Measurements from ENCODE around the gene PARP6. TPM values are rescaled to one million over a fixed set of nuclear protein-coding genes. Genes with fewer than 3 reads are reported as not detected.

The PARP6 gene
- total and polyA plus RNA-seq, 2 experiments from 2014 or later, result 29.7 to 36.0 TPM

DNA sequence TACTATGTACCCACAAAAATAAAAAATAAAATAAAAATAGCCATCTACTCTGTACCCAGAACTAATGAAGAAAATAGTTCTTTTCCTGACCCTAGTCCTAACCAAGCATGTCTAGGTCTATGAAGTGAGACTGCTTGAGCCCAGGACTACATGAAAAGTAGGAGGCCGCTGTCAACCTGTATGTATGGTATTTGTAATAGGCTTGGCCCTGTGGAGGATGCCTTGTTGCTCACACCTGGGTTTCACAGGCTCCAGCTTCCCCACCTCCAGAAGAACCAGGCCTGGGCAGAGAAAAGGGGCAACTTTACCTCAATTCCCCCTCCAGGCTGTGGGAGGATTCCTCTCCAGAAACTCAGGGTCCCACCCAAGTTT is 34.5 kb downstream of the PARP6 start:
- H3K4me2 ChIP-seq (ENCODE audit: unreplicated experiment), result peak overlapping the region; percentile 68
- 93 to 95% methylated on average over 1 of the region's 1 CpG for WGBS, 2 experiments (ENCODE audit: low coverage in 1 of 2, low lambda C conversion rate in 2 of 2, missing lambda C conversion rate in 2 of 2)
- no peak overlapping the region for H3K4me3 ChIP-seq
- H4K20me1 ChIP-seq (ENCODE audit: insufficient read depth), result no peaks in the 10 kb centered on the region
- in situ Hi-C loops (cut with MboI), result no loop called here
- H3K9me2 ChIP-seq (ENCODE audit: insufficient read depth), result no peaks in the 10 kb centered on the region
- H2AFZ ChIP-seq, result peak overlapping the region; percentile 66
- DNase-seq, result peak; percentile 28
- H3K9me3 ChIP-seq (ENCODE audit: low read depth), result no peaks in the 10 kb centered on the region
- H3K27ac ChIP-seq, result peak overlapping the region; percentile 97
- no peaks in the 10 kb centered on the region for H3K27me3 ChIP-seq (replicated peaks; ENCODE audit: insufficient read depth)
- peak overlapping the region; percentile 86 for H3K9ac ChIP-seq
- peaks cover 27% of the 10 kb centered on the region for H3K4me1 ChIP-seq (ENCODE audit: insufficient read depth)
- peaks cover 15% of the 10 kb centered on the region for H3K79me2 ChIP-seq (ENCODE audit: insufficient read depth)
- no peak for TF ChIP-seq EZH2 (IDR thresholded peaks at IDR 0.05; ENCODE audit: insufficient read depth, poor library complexity, severe bottlenecking)
- no peak for TF ChIP-seq EZH2phosphoT487 (IDR thresholded peaks at IDR 0.05; ENCODE audit: insufficient read depth, low read depth)
- peaks cover 8% of the 10 kb centered on the region; the same call in 1 of the 2 replicates for H3K36me3 ChIP-seq (ENCODE audit: low read depth)
- H3F3A ChIP-seq (ENCODE audit: insufficient read depth), result peaks cover 24% of the 10 kb centered on the region

DNA sequence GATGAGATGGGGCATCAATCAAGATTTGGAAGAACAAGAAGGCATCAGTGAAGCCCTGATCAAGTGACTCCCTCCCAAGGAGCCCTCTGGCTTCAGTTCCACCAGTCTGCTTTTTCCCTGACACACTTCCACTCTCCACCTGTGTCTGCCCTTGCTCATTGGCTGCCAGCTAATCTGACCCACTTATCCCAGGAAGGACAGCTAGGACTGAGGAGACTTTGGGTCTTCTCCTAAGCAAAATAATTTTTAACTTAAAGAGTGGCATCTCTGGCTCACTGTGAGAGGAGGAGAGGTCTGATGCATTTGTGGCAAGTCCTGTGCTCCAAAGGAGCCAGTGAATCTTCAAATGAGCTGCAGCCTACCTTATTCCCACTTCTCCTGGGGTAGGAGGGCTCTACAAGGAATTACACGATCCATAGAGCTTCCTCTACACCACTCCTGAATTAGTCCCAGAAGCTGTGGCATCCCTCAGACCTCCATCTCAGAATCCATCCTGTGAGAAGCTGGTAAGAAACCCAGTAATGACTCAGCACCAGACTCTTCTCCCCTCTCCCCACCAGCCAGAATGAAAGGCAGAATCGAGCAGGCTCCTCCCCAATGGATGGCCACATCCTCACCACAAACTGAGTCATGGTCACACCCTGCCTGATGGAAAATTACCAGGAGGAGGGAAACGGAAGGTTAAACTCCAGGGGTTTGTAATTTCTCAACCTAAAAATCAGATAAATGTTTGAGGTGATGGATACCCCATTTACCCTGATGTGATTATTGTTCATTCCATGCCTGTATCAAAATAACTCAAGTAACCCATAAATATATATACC is 35.1 kb downstream of the PARP6 start:
- Histone ChIP-seq H3K27me3 (replicated peaks; ENCODE audit: insufficient read depth) (no peaks in the 10 kb centered on the region), H2AFZ (peak overlapping the region; percentile 66), H3K36me3 (ENCODE audit: low read depth) (peaks cover 8% of the 10 kb centered on the region; the same call in 1 of the 2 replicates), H3K27ac (peak overlapping the region; percentile 97), H3K79me2 (ENCODE audit: insufficient read depth) (peaks cover 18% of the 10 kb centered on the region), H4K20me1 (ENCODE audit: insufficient read depth) (no peaks in the 10 kb centered on the region), H3K4me2 (ENCODE audit: unreplicated experiment) (peak overlapping the region; percentile 97), H3K9me2 (ENCODE audit: insufficient read depth) (no peaks in the 10 kb centered on the region), H3F3A (ENCODE audit: insufficient read depth) (peaks cover 30% of the 10 kb centered on the region), H3K9me3 (ENCODE audit: low read depth) (no peaks in the 10 kb centered on the region), H3K4me1 (ENCODE audit: insufficient read depth) (peaks cover 33% of the 10 kb centered on the region), H3K4me3 (peak overlapping the region; percentile 68), H3K9ac (peak overlapping the region; percentile 86)
- WGBS, 2 experiments (ENCODE audit: low coverage in 1 of 2, low lambda C conversion rate in 2 of 2, missing lambda C conversion rate in 2 of 2), result 0 to 3% methylated on average over 3 of the region's 3 CpGs
- peak; percentile 98 for DNase-seq
- no peak for TF ChIP-seq EZH2 (IDR thresholded peaks at IDR 0.05; ENCODE audit: insufficient read depth, poor library complexity, severe bottlenecking)
- no peak for TF ChIP-seq EZH2phosphoT487 (IDR thresholded peaks at IDR 0.05; ENCODE audit: insufficient read depth, low read depth)
- in situ Hi-C loops (cut with MboI), result no loop called here

DNA sequence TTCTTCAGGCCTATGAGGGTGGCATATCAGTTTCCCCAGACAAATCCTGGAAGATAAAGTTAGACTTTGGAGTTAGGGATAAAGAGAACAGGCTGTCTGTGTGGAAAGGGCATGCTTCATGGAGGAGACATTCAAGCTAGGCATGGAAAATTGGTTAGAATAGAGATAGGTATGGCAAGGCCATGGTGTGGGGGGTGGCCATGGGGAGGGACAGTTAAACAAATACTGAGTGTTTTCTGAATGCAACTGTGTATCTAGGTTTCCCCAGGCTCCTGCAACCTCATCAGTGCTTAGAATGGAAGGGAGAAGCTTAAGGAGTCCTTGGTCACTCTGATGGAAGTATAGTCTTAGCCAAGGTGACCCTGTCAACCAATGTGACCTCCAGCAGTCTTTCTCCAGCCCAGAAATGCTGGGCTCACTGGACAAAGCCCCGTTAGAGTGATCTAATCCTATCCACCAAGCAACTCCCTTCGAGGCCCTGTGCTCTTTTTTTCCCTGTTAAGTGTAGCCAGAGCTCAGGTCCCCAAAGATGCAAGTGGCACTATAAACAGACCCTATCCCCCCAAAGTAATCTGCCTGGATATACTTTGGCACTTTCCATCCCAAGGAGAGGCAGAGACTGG is 35.9 kb downstream of the PARP6 start:
- Histone ChIP-seq H3K9ac (peak overlapping the region; percentile 86), H3K9me2 (ENCODE audit: insufficient read depth) (no peaks in the 10 kb centered on the region), H3K27me3 (replicated peaks; ENCODE audit: insufficient read depth) (no peaks in the 10 kb centered on the region), H3K36me3 (ENCODE audit: low read depth) (peaks cover 8% of the 10 kb centered on the region; the same call in 1 of the 2 replicates), H3F3A (ENCODE audit: insufficient read depth) (peaks cover 38% of the 10 kb centered on the region), H4K20me1 (ENCODE audit: insufficient read depth) (no peaks in the 10 kb centered on the region), H3K27ac (peak overlapping the region; percentile 97), H3K4me2 (ENCODE audit: unreplicated experiment) (peak overlapping the region; percentile 97), H3K79me2 (ENCODE audit: insufficient read depth) (peaks cover 18% of the 10 kb centered on the region), H3K4me3 (peak overlapping the region; percentile 68), H2AFZ (no peak overlapping the region), H3K9me3 (ENCODE audit: low read depth) (no peaks in the 10 kb centered on the region), H3K4me1 (ENCODE audit: insufficient read depth) (peaks cover 37% of the 10 kb centered on the region)
- TF ChIP-seq EZH2 (IDR thresholded peaks at IDR 0.05; ENCODE audit: insufficient read depth, poor library complexity, severe bottlenecking) (no peak), EZH2phosphoT487 (IDR thresholded peaks at IDR 0.05; ENCODE audit: insufficient read depth, low read depth) (no peak)
- 71 to 75% methylated on average over 2 of the region's 2 CpGs for WGBS, 2 experiments (ENCODE audit: low coverage in 1 of 2, low lambda C conversion rate in 2 of 2, missing lambda C conversion rate in 2 of 2)
- in situ Hi-C loops (cut with MboI), result no loop called here
- no peak for DNase-seq

GRCh38 chr15:72235298-72235697 is 37.1 kb downstream of the PARP6 start:
- peaks cover 37% of the 10 kb centered on the region for H3K4me1 ChIP-seq (ENCODE audit: insufficient read depth)
- no peak overlapping the region for H3K4me2 ChIP-seq (ENCODE audit: unreplicated experiment)
- no peaks in the 10 kb centered on the region for H3K9me3 ChIP-seq (ENCODE audit: low read depth)
- in situ Hi-C loops (cut with MboI), result no loop called here
- no peak overlapping the region for H2AFZ ChIP-seq
- H3K79me2 ChIP-seq (ENCODE audit: insufficient read depth), result peaks cover 23% of the 10 kb centered on the region
- H4K20me1 ChIP-seq (ENCODE audit: insufficient read depth), result no peaks in the 10 kb centered on the region
- peaks cover 4% of the 10 kb centered on the region; the same call in 1 of the 2 replicates for H3K36me3 ChIP-seq (ENCODE audit: low read depth)
- TF ChIP-seq EZH2phosphoT487 (IDR thresholded peaks at IDR 0.05; ENCODE audit: insufficient read depth, low read depth), result no peak
- TF ChIP-seq EZH2 (IDR thresholded peaks at IDR 0.05; ENCODE audit: insufficient read depth, poor library complexity, severe bottlenecking), result no peak
- no peak for DNase-seq
- no peaks in the 10 kb centered on the region for H3K27me3 ChIP-seq (replicated peaks; ENCODE audit: insufficient read depth)
- no peaks in the 10 kb centered on the region for H3K9me2 ChIP-seq (ENCODE audit: insufficient read depth)
- no peak overlapping the region for H3K4me3 ChIP-seq
- no peak overlapping the region for H3K27ac ChIP-seq
- H3K9ac ChIP-seq, result no peak overlapping the region
- H3F3A ChIP-seq (ENCODE audit: insufficient read depth), result peaks cover 42% of the 10 kb centered on the region
- 97 to 98% methylated on average over 4 of the region's 4 CpGs for WGBS, 2 experiments (ENCODE audit: low coverage in 1 of 2, low lambda C conversion rate in 2 of 2, missing lambda C conversion rate in 2 of 2)
